Fibroblast of the aortic adventitia (primary cell): Measurements from ENCODE around the gene MPND. TPM values are rescaled to one million over a fixed set of nuclear protein-coding genes. Genes with fewer than 3 reads are reported as not detected.
A peak's percentile ranks its signal among the peaks of the same experiment; 100 is the strongest.

Experiments used
- DNase-seq: peaks from one replicate; pipeline ENCODE4 v3.0.0-alpha.2; 2010; ENCODE audit warnings: low read depth
- H3K4me3 ChIP-seq: 2 replicates; pipeline ENCODE4 v1.5.1; 2011; ENCODE audit warnings: low read depth, mild to moderate bottlenecking, control low read depth, low read length, moderate library complexity
- CTCF ChIP-seq: IDR thresholded peaks from 2 replicates; pipeline ENCODE4 v1.5.1; 2011; ENCODE audit warnings: mild to moderate bottlenecking, low read length, control low read depth, inconsistent platforms; ENCODE audit not compliant: insufficient read depth
- total RNA-seq: library from RNA; depleted of rRNA; stranded (reverse); fragments of >200 nt; gene quantifications from 2 replicates; pipeline ENCODE4 v1.2.3, GENCODE V29; 2012; ENCODE audit warnings: low replicate concordance

MPND gene
- total RNA-seq, 1 donor, result 5.4 TPM

GRCh38 chr19:4350111-4350510, 6.7 kb downstream of the MPND start:
- no peak overlapping the region for H3K4me3 ChIP-seq
- no peak for DNase-seq
- TF ChIP-seq CTCF, result no peak

DNA sequence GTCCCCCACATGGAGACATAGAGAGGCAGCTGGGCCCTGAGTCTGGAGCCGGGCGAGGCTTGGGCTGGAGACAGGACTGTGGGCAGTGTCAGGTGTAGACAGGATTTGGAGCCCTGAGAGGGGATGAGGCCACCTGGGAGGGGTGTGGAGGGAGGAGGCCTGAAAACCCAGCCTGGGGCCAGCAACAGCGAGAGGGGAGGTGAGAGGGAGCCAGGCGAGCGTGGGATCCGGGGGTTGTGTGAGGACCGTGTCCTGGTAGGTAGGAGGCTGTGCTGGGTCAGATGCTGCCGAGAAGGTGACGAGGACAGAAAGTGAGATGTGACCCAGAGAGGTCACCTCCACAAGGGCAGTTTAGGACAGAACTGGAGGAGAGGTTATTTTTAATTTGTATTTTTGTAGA, 7.4 kb downstream of the MPND start:
- no peak overlapping the region for H3K4me3 ChIP-seq
- no peak for TF ChIP-seq CTCF
- no peak for DNase-seq

GRCh38 chr19:4352701-4353121, 9.3 kb downstream of the MPND start:
- peak; percentile 79 for DNase-seq
- H3K4me3 ChIP-seq, result no peak overlapping the region
- peak; percentile 92 for TF ChIP-seq CTCF

DNA sequence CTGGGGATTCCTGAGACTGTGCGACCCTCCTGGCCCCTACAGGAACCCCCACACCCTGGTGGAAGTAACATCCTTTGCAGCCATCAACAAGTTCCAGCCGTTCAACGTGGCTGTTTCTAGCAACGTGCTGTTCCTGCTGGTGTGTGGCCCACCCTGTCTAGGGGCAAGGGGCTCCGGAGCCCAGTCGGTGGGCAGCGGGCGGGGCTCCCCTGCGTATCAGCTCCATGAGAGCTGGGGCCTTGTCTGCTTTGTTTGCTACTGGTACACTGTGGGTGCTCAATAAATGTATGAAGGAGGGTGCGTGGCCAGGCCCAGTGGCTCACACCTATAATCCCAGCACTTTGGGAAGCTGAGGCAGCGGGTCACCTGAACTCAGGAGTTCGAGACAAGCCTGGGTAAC, 10.9 kb downstream of the MPND start:
- no peak for TF ChIP-seq CTCF
- no peak overlapping the region for H3K4me3 ChIP-seq
- no peak for DNase-seq

GRCh38 chr19:4354897-4355296, 11.5 kb downstream of the MPND start:
- no peak overlapping the region for H3K4me3 ChIP-seq
- TF ChIP-seq CTCF, result no peak
- DNase-seq, result no peak

GRCh38 chr19:4357095-4357797, 13.9 kb downstream of the MPND start:
- TF ChIP-seq CTCF, result no peak
- no peak overlapping the region for H3K4me3 ChIP-seq
- no peak for DNase-seq

- DNase-seq, result no peak
- no peak for TF ChIP-seq CTCF
- H3K4me3 ChIP-seq, result no peak overlapping the region
Measured at GRCh38 chr19:4357921-4358326, 14.6 kb downstream of the MPND start.
